ENCODE data around the gene STRIP2. TPM values are rescaled to one million over a fixed set of nuclear protein-coding genes. Genes with fewer than 3 reads are reported as not detected.

The STRIP2 gene
- total and polyA plus RNA-seq, 2 of the 13 experiments (the other 11 are each of a cell fraction or from before 2014, with no cell fraction given), result 3.9 to 8.2 TPM

- TF ChIP-seq ZMAT3 (CRISPR knock-in tag; conservative IDR thresholded peaks at IDR 0.05), result peak; percentile 62; the same call in 1 of the 2 replicates
- no peak for TF ChIP-seq HMGXB3 (CRISPR knock-in tag; IDR thresholded peaks at IDR 0.05; ENCODE audit: borderline replicate concordance)
- no peak for TF ChIP-seq CREB1 (IDR thresholded peaks at IDR 0.05)
- TF ChIP-seq CREB1 (CRISPR knock-in tag; IDR thresholded peaks at IDR 0.05), result no peak
- no peak for TF ChIP-seq ZFP36L1 (CRISPR knock-in tag; IDR thresholded peaks at IDR 0.05)
- TF ChIP-seq DPF2 (CRISPR knock-in tag; IDR thresholded peaks at IDR 0.05; ENCODE audit: borderline replicate concordance, low read depth), result no peak
- no peak for TF ChIP-seq ZNF639 (CRISPR knock-in tag; conservative IDR thresholded peaks at IDR 0.05)
- TF ChIP-seq ZSCAN12 (CRISPR knock-in tag; IDR thresholded peaks at IDR 0.05), result 0 out of 2 replicates have a peak, but pooled peaks have one; percentile 69
- TF ChIP-seq ZBTB42 (CRISPR knock-in tag; IDR thresholded peaks at IDR 0.05), result no peak
- peak; percentile 43; the same call in 1 of the 2 replicates for TF ChIP-seq ZNF331 (CRISPR knock-in tag; IDR thresholded peaks at IDR 0.05)
- TF ChIP-seq ZNF280D (CRISPR knock-in tag; IDR thresholded peaks at IDR 0.05), result peak; percentile 58; the same call in 1 of the 2 replicates
- peak; percentile 81 for TF ChIP-seq ZFY (CRISPR knock-in tag; IDR thresholded peaks at IDR 0.05)
- 0 out of 2 replicates have a peak, but pooled peaks have one; percentile 57 for TF ChIP-seq E2F5 (CRISPR knock-in tag; conservative IDR thresholded peaks at IDR 0.05)
- TF ChIP-seq SUZ12 (IDR thresholded peaks at IDR 0.05; ENCODE audit: low read depth, low read length), result no peak
- no peak for TF ChIP-seq BRF2 (CRISPR knock-in tag; IDR thresholded peaks at IDR 0.05)
- 0 out of 2 replicates have a peak, but pooled peaks have one; percentile 55 for TF ChIP-seq ZNF564 (CRISPR knock-in tag; IDR thresholded peaks at IDR 0.05)
Measured at GRCh38 chr7:129433847-129434674, at the start of gene STRIP2 (continued).
